Activated CD8-positive, alpha-beta memory T cell treated with anti-CD3 and anti-CD28 coated beads, Interleukin-2, amount 50 U/mL, for 4 hours (primary cell): ENCODE measurements around the gene UGT1A9.
"Not testable (repeated sequence)": the region's sequence is repeated elsewhere in the genome, so short reads cannot be mapped to it uniquely, and the experiment has no call there.

Experiments used
- DNase-seq: peaks from one replicate; pipeline ENCODE4 v3.0.0-alpha.2; 2020

UGT1A9 gene

GRCh38 chr2:233713262-233713615 is 41.5 kb downstream of the UGT1A9 start:
- no peak for DNase-seq

GRCh38 chr2:233714121-233714520 is 42.4 kb downstream of the UGT1A9 start:
- DNase-seq: no peak

GRCh38 chr2:233718552-233718951 is 46.9 kb downstream of the UGT1A9 start, which contains the start of gene UGT1A4:
TSS of gene UGT1A4 (plus strand) at chr2:233718736. CDS start at chr2:233718821, 85 bp downstream.
- no peak for DNase-seq

- no peak for DNase-seq
Measured at GRCh38 chr2:233728723-233729301, 57.1 kb downstream of the UGT1A9 start, which contains the start of gene UGT1A3. TSS of gene UGT1A3 (plus strand) at chr2:233729042. CDS start at chr2:233729127, 85 bp downstream.

GRCh38 chr2:233736868-233737653 is 65.4 kb downstream of the UGT1A9 start:
- not testable (repeated sequence) for DNase-seq

- no peak for DNase-seq
Measured at GRCh38 chr2:233740870-233741269, 69.2 kb downstream of the UGT1A9 start.

GRCh38 chr2:233743464-233744259 is 72.0 kb downstream of the UGT1A9 start:
- DNase-seq: no peak

GRCh38 chr2:233745073-233745755 is 73.5 kb downstream of the UGT1A9 start:
- DNase-seq: no peak

GRCh38 chr2:233745838-233746237 is 74.1 kb downstream of the UGT1A9 start:
- not testable (repeated sequence) for DNase-seq

GRCh38 chr2:233746475-233747282 is 75.0 kb downstream of the UGT1A9 start:
- DNase-seq: no peak

- DNase-seq: no peak
Measured at GRCh38 chr2:233747283-233747544, 75.5 kb downstream of the UGT1A9 start.

- DNase-seq: not testable (repeated sequence)
Measured at GRCh38 chr2:233750689-233751088, 79.0 kb downstream of the UGT1A9 start.

- not testable (repeated sequence) for DNase-seq
Measured at GRCh38 chr2:233751212-233752009, 79.7 kb downstream of the UGT1A9 start.

GRCh38 chr2:233754872-233755611 is 83.3 kb downstream of the UGT1A9 start:
- no peak for DNase-seq

- no peak for DNase-seq
Measured at GRCh38 chr2:233756429-233757081, 84.9 kb downstream of the UGT1A9 start.

GRCh38 chr2:233758141-233758540 is 86.4 kb downstream of the UGT1A9 start:
- no peak for DNase-seq

GRCh38 chr2:233758849-233759248 is 87.2 kb downstream of the UGT1A9 start:
- DNase-seq: no peak

GRCh38 chr2:233760043-233760442 is 88.3 kb downstream of the UGT1A9 start, which contains the start of gene UGT1A1:
TSS of gene UGT1A1 (plus strand) at chr2:233760270. CDS start at chr2:233760288, 18 bp downstream.
- no peak for DNase-seq

- DNase-seq: no peak
Measured at GRCh38 chr2:233761040-233761769, 89.5 kb downstream of the UGT1A9 start.
